Stimulated activated effector memory CD8-positive, alpha-beta T cell treated with anti-CD3 and anti-CD28 coated beads, Interleukin-12 subunit alpha, Interleukin-12 subunit beta, amount 100 ng/mL, for 72 hours (primary cell): ENCODE measurements around the gene ZNF532.
"Not testable (repeated sequence)": the region's sequence is repeated elsewhere in the genome, so short reads cannot be mapped to it uniquely, and the experiment has no call there.

ENCODE experiments used
- ATAC-seq: fragments of 150-1000 bp; cut with Tn5 transposase; 2 replicates; pipeline ENCODE4 v1.10.0; 2021
- DNase-seq, 2 donors: peaks; one replicate each; pipeline ENCODE4 v3.0.0; 2021 to 2022; ENCODE audit warnings: low spot score in 2 of 2
- H3K27ac Mint-ChIP-seq: one replicate; pipeline ENCODE4 v1.8.0; 2022; ENCODE audit warnings: mild to moderate bottlenecking, mixed read lengths
- H3K36me3 Mint-ChIP-seq: one replicate; pipeline ENCODE4 v1.8.0; 2022; ENCODE audit warnings: mild to moderate bottlenecking, mixed read lengths
- H3K4me1 Mint-ChIP-seq: one replicate; pipeline ENCODE4 v1.8.0; 2022; ENCODE audit warnings: mixed read lengths
- H3K4me3 Mint-ChIP-seq: one replicate; pipeline ENCODE4 v1.8.0; 2022; ENCODE audit warnings: mild to moderate bottlenecking, mixed read lengths
- H3K9me3 Mint-ChIP-seq: one replicate; pipeline ENCODE4 v1.8.0; 2022; ENCODE audit warnings: mixed read lengths

Gene ZNF532

GRCh38 chr18:58842978-58843687, 21.5 kb upstream of the ZNF532 start:
- no peak for DNase-seq
- no peak for ATAC-seq
- H3K4me3 Mint-ChIP-seq = no peak overlapping the region
- no peak overlapping the region for H3K27ac Mint-ChIP-seq
- no peaks in the 10 kb centered on the region for H3K36me3 Mint-ChIP-seq
- no peaks in the 10 kb centered on the region for H3K9me3 Mint-ChIP-seq
- H3K4me1 Mint-ChIP-seq = peaks cover 8% of the 10 kb centered on the region

- no peak for DNase-seq
- Mint-ChIP-seq H3K36me3 (no peaks in the 10 kb centered on the region), H3K9me3 (no peaks in the 10 kb centered on the region), H3K27ac (no peak overlapping the region), H3K4me3 (no peak overlapping the region), H3K4me1 (peaks cover 8% of the 10 kb centered on the region)
- no peak for ATAC-seq
Observed at GRCh38 chr18:58843688-58844035, 21.0 kb upstream of the ZNF532 start.

GRCh38 chr18:58844871-58845270, 19.8 kb upstream of the ZNF532 start:
- H3K4me1 Mint-ChIP-seq = peaks cover 8% of the 10 kb centered on the region
- H3K4me3 Mint-ChIP-seq = no peak overlapping the region
- no peaks in the 10 kb centered on the region for H3K9me3 Mint-ChIP-seq
- no peak overlapping the region for H3K27ac Mint-ChIP-seq
- H3K36me3 Mint-ChIP-seq = no peaks in the 10 kb centered on the region
- ATAC-seq = no peak
- no peak for DNase-seq

GRCh38 chr18:58845928-58846724, 18.6 kb upstream of the ZNF532 start:
- ATAC-seq = no peak
- Mint-ChIP-seq H3K4me1 (peaks cover 8% of the 10 kb centered on the region), H3K27ac (no peak overlapping the region), H3K9me3 (no peaks in the 10 kb centered on the region), H3K36me3 (no peaks in the 10 kb centered on the region), H3K4me3 (no peak overlapping the region)
- DNase-seq = no peak

- H3K27ac Mint-ChIP-seq = no peak overlapping the region
- no peaks in the 10 kb centered on the region for H3K9me3 Mint-ChIP-seq
- peak overlapping the region; percentile 30 for H3K4me3 Mint-ChIP-seq
- DNase-seq (no peak), ATAC-seq (no peak)
- peaks cover 8% of the 10 kb centered on the region for H3K4me1 Mint-ChIP-seq
- H3K36me3 Mint-ChIP-seq = no peaks in the 10 kb centered on the region
Observed at GRCh38 chr18:58847383-58848071, 17.1 kb upstream of the ZNF532 start.

- no peak for DNase-seq
- H3K27ac Mint-ChIP-seq = no peak overlapping the region
- H3K36me3 Mint-ChIP-seq = no peaks in the 10 kb centered on the region
Observed at GRCh38 chr18:58848685-58849084, 16.0 kb upstream of the ZNF532 start.

GRCh38 chr18:58850786-58851469, 13.7 kb upstream of the ZNF532 start:
- no peak for ATAC-seq
- H3K27ac Mint-ChIP-seq = no peak overlapping the region
- H3K4me3 Mint-ChIP-seq = no peak overlapping the region
- no peaks in the 10 kb centered on the region for H3K36me3 Mint-ChIP-seq
- no peaks in the 10 kb centered on the region for H3K9me3 Mint-ChIP-seq
- no peak for DNase-seq
- peaks cover 8% of the 10 kb centered on the region for H3K4me1 Mint-ChIP-seq

More at GRCh38 chr18:58848685-58849084, 16.0 kb upstream of the ZNF532 start:
- no peak overlapping the region for H3K4me3 Mint-ChIP-seq
- H3K9me3 Mint-ChIP-seq = no peaks in the 10 kb centered on the region
- no peak for ATAC-seq
- peaks cover 8% of the 10 kb centered on the region for H3K4me1 Mint-ChIP-seq

- H3K9me3 Mint-ChIP-seq = no peaks in the 10 kb centered on the region
- no peaks in the 10 kb centered on the region for H3K36me3 Mint-ChIP-seq
- no peak for DNase-seq
- H3K27ac Mint-ChIP-seq = no peak overlapping the region
- no peak for ATAC-seq
- H3K4me3 Mint-ChIP-seq = no peak overlapping the region
- peaks cover 8% of the 10 kb centered on the region for H3K4me1 Mint-ChIP-seq
Observed at GRCh38 chr18:58851856-58852255, 12.8 kb upstream of the ZNF532 start.

- Mint-ChIP-seq H3K4me3 (no peak overlapping the region), H3K9me3 (no peaks in the 10 kb centered on the region)
- no peak for ATAC-seq
Observed at GRCh38 chr18:58852629-58853028, 12.0 kb upstream of the ZNF532 start.

GRCh38 chr18:58853561-58853960, 11.1 kb upstream of the ZNF532 start:
- peaks cover under 1% of the 10 kb centered on the region for H3K4me1 Mint-ChIP-seq
- no peak overlapping the region for H3K27ac Mint-ChIP-seq
- H3K4me3 Mint-ChIP-seq = no peak overlapping the region
- ATAC-seq (no peak), DNase-seq (no peak)
- no peaks in the 10 kb centered on the region for H3K9me3 Mint-ChIP-seq
- no peaks in the 10 kb centered on the region for H3K36me3 Mint-ChIP-seq

More at GRCh38 chr18:58852629-58853028, 12.0 kb upstream of the ZNF532 start:
- Mint-ChIP-seq H3K4me1 (peaks cover under 1% of the 10 kb centered on the region), H3K27ac (no peak overlapping the region), H3K36me3 (no peaks in the 10 kb centered on the region)
- no peak for DNase-seq

GRCh38 chr18:58855521-58855920, 9.2 kb upstream of the ZNF532 start:
- not testable (repeated sequence) for H3K4me1 Mint-ChIP-seq, H3K27ac Mint-ChIP-seq, H3K9me3 Mint-ChIP-seq, DNase-seq, H3K4me3 Mint-ChIP-seq, H3K36me3 Mint-ChIP-seq, ATAC-seq

GRCh38 chr18:58856881-58857280, 7.8 kb upstream of the ZNF532 start:
- no peaks in the 10 kb centered on the region for H3K36me3 Mint-ChIP-seq
- H3K4me3 Mint-ChIP-seq = no peak overlapping the region
- DNase-seq = no peak
- H3K4me1 Mint-ChIP-seq = peaks cover 5% of the 10 kb centered on the region
- H3K27ac Mint-ChIP-seq = no peak overlapping the region
- H3K9me3 Mint-ChIP-seq = no peaks in the 10 kb centered on the region
- ATAC-seq = no peak

- ATAC-seq = no peak
- H3K9me3 Mint-ChIP-seq = no peaks in the 10 kb centered on the region
- H3K4me1 Mint-ChIP-seq = peaks cover 12% of the 10 kb centered on the region
- H3K4me3 Mint-ChIP-seq = no peak overlapping the region
- H3K36me3 Mint-ChIP-seq = no peaks in the 10 kb centered on the region
- no peak for DNase-seq
- no peak overlapping the region for H3K27ac Mint-ChIP-seq
Observed at GRCh38 chr18:58858591-58859468, 5.8 kb upstream of the ZNF532 start.

- ATAC-seq (no peak), DNase-seq (no peak)
- Mint-ChIP-seq H3K27ac (no peak overlapping the region), H3K9me3 (no peaks in the 10 kb centered on the region), H3K4me3 (no peak overlapping the region), H3K36me3 (no peaks in the 10 kb centered on the region), H3K4me1 (peaks cover 12% of the 10 kb centered on the region)
Observed at GRCh38 chr18:58859907-58860306, 4.8 kb upstream of the ZNF532 start.
